WI38 (cell line): ENCODE results near the gene MBOAT1.
A peak's percentile ranks its signal among the peaks of the same experiment; 100 is the strongest.

ENCODE experiments used
- H3K4me3 ChIP-seq: 2 replicates; pipeline ENCODE4 v1.5.1; 2011; ENCODE audit warnings: low read depth, mild to moderate bottlenecking, control low read depth, low read length
- CTCF ChIP-seq: IDR thresholded peaks from 2 replicates; pipeline ENCODE4 v1.5.1; 2012; ENCODE audit warnings: low read depth, mild to moderate bottlenecking, control low read depth, low read length

MBOAT1 gene

GRCh38 chr6:20096536-20096935 is 115.7 kb downstream of the MBOAT1 start:
- no peak for TF ChIP-seq CTCF
- no peak overlapping the region for H3K4me3 ChIP-seq

- no peak overlapping the region for H3K4me3 ChIP-seq
- TF ChIP-seq CTCF = no peak
These were observed 116.8 kb downstream of the MBOAT1 start for GRCh38 chr6:20095436-20095835.

GRCh38 chr6:20092071-20092566 is 120.2 kb downstream of the MBOAT1 start:
- H3K4me3 ChIP-seq = no peak overlapping the region
- TF ChIP-seq CTCF = peak; percentile 31; the same call in 1 of the 2 replicates

GRCh38 chr6:20086992-20087391 is 125.3 kb downstream of the MBOAT1 start:
- no peak for TF ChIP-seq CTCF
- H3K4me3 ChIP-seq = no peak overlapping the region

- TF ChIP-seq CTCF = no peak
- no peak overlapping the region for H3K4me3 ChIP-seq
These were observed 126.5 kb downstream of the MBOAT1 start for GRCh38 chr6:20085817-20086216.

- no peak for TF ChIP-seq CTCF
- H3K4me3 ChIP-seq = no peak overlapping the region
These were observed 127.9 kb downstream of the MBOAT1 start for GRCh38 chr6:20084411-20084810.

- no peak for TF ChIP-seq CTCF
- no peak overlapping the region for H3K4me3 ChIP-seq
These were observed 140.3 kb downstream of the MBOAT1 start for GRCh38 chr6:20071998-20072397.
